ENCODE measurements around the gene TMEM63C.
A peak's percentile ranks its signal among the peaks of the same experiment; 100 is the strongest.
"Not testable (repeated sequence)": the region's sequence is repeated elsewhere in the genome, so short reads cannot be mapped to it uniquely, and the experiment has no call there.

Gene TMEM63C

GRCh38 chr14:77259025-77259715 is 77.6 kb downstream of the TMEM63C start:
- no peak for DNase-seq

GRCh38 chr14:77260199-77260598 is 78.6 kb downstream of the TMEM63C start:
- no peak for DNase-seq

- peak; percentile 22 for DNase-seq
Measured at GRCh38 chr14:77260631-77261030, 79.0 kb downstream of the TMEM63C start.

- no peak for DNase-seq
Measured at GRCh38 chr14:77264466-77265186, 83.0 kb downstream of the TMEM63C start.

- no peak for DNase-seq
Measured at GRCh38 chr14:77265187-77265515, 83.6 kb downstream of the TMEM63C start.

- DNase-seq: no peak
Measured at GRCh38 chr14:77265561-77266335, 84.2 kb downstream of the TMEM63C start.

- no peak for DNase-seq
Measured at GRCh38 chr14:77266336-77266735, 84.7 kb downstream of the TMEM63C start.

GRCh38 chr14:77267937-77268699 is 86.5 kb downstream of the TMEM63C start:
- no peak for DNase-seq

- DNase-seq: no peak
Measured at GRCh38 chr14:77268989-77269600, 87.5 kb downstream of the TMEM63C start.

GRCh38 chr14:77270361-77271112 is 88.9 kb downstream of the TMEM63C start:
- DNase-seq: no peak

GRCh38 chr14:77271113-77271710 is 89.6 kb downstream of the TMEM63C start, which contains the start of gene NGB:
NGB (minus strand) TSS chr14:77271206; CDS start chr14:77270937, 269 bp downstream.
- no peak for DNase-seq

- DNase-seq: no peak
Measured at GRCh38 chr14:77272261-77272660, 90.7 kb downstream of the TMEM63C start.

GRCh38 chr14:77273796-77274195 is 92.2 kb downstream of the TMEM63C start:
- DNase-seq: no peak

GRCh38 chr14:77275041-77275580 is 93.5 kb downstream of the TMEM63C start:
- DNase-seq: no peak

- no peak for DNase-seq
Measured at GRCh38 chr14:77275601-77276017, 94.0 kb downstream of the TMEM63C start.

GRCh38 chr14:77276295-77276935 is 94.8 kb downstream of the TMEM63C start:
- DNase-seq: no peak

- no peak for DNase-seq
Measured at GRCh38 chr14:77276959-77277358, 95.4 kb downstream of the TMEM63C start.

- DNase-seq: no peak
Measured at GRCh38 chr14:77278461-77279230, 97.0 kb downstream of the TMEM63C start.

GRCh38 chr14:77279719-77280118 is 98.1 kb downstream of the TMEM63C start:
- no peak for DNase-seq

GRCh38 chr14:77280921-77281320 is 99.3 kb downstream of the TMEM63C start:
- DNase-seq: not testable (repeated sequence)

Measured in midbrain (tissue), 1 donor.